Spleen (tissue), 11 donors: ENCODE data around the gene ABHD16B. TPM values are rescaled to one million over a fixed set of nuclear protein-coding genes. Genes with fewer than 3 reads are reported as not detected.

ENCODE experiments used
- DNase-seq: peaks from one replicate; pipeline ENCODE4 v3.0.0-alpha.2; 2020
- H3K27ac ChIP-seq, 8 donors: fragments of 200-600 bp; sonication (generic) in 7 of 8; 1 replicate in 4 of 8; 2 replicates in 4 of 8; pipeline versions ENCODE4 v1.5.0 to v1.8.0; 2016 to 2021; ENCODE audit warnings: inconsistent platforms in 4 of 8, mild to moderate bottlenecking in 4 of 8, moderate library complexity in 1 of 8
- H3K27me3 ChIP-seq, 7 donors: fragments of 200-600 bp; sonication (generic) in 6 of 7; replicated peaks in 1 of 7; 1 replicate in 4 of 7; 2 replicates in 3 of 7; pipeline versions ENCODE4 v1.5.0 to v1.8.0; 2016 to 2021; ENCODE audit warnings: inconsistent platforms in 3 of 7, mild to moderate bottlenecking in 1 of 7
- H3K36me3 ChIP-seq, 6 donors: fragments of 200-600 bp; sonication (generic) in 5 of 6; 1 replicate in 4 of 6; 2 replicates in 2 of 6; pipeline versions ENCODE4 v1.5.0 to v1.8.0; 2016 to 2021; ENCODE audit warnings: inconsistent platforms in 2 of 6
- H3K4me1 ChIP-seq, 6 donors: fragments of 200-600 bp; sonication (generic) in 5 of 6; 1 replicate in 3 of 6; 2 replicates in 3 of 6; pipeline versions ENCODE4 v1.5.0 to v1.8.0; 2016 to 2021; ENCODE audit warnings: inconsistent platforms in 3 of 6
- H3K4me3 ChIP-seq, 8 donors: fragments of 200-600 bp; sonication (generic) in 7 of 8; 1 replicate in 4 of 8; 2 replicates in 4 of 8; pipeline versions ENCODE4 v1.5.0 to v1.8.0; 2016 to 2021; ENCODE audit warnings: inconsistent platforms in 4 of 8, mild to moderate bottlenecking in 4 of 8, moderate library complexity in 2 of 8
- H3K9me3 ChIP-seq, 8 donors: fragments of 200-600 bp; sonication (generic) in 7 of 8; 1 replicate in 4 of 8; 2 replicates in 4 of 8; pipeline versions ENCODE4 v1.5.0 to v1.8.0; 2016 to 2021; ENCODE audit warnings: inconsistent platforms in 4 of 8
- CTCF ChIP-seq, 11 experiments: fragments of 200-600 bp in 7 of 11; fragments of 450-650 bp in 4 of 11; sonication (generic) in 4 of 11; IDR thresholded peaks in 8 of 11; conservative IDR thresholded peaks in 3 of 11; 1 replicate in 7 of 11; 2 replicates in 4 of 11; pipeline versions ENCODE4 v1.4.0 to v1.8.0; 2016 to 2021; ENCODE audit warnings: antibody characterized with exemption in 11 of 11, inconsistent platforms in 4 of 11, mild to moderate bottlenecking in 1 of 11
- POLR2A ChIP-seq, 3 donors: fragments of 450-650 bp; IDR thresholded peaks; one replicate each; pipeline ENCODE4 v1.5.1; 2017; ENCODE audit warnings: antibody characterized with exemption in 3 of 3, mild to moderate bottlenecking in 1 of 3
- POLR2AphosphoS5 ChIP-seq, 3 donors: sonication (generic); formaldehyde crosslinking; IDR thresholded peaks; one replicate each; pipeline ENCODE4 v1.5.1; 2017; ENCODE audit warnings: antibody characterized with exemption in 3 of 3
- WGBS, 5 donors: extraction: QIAGEN DNeasy Blood & Tissue Kit in 3 of 5; methylation state at CpG; one replicate each; pipeline versions ENCODE4 v1.1.5 to v1.1.7; 2013 to 2018; 5-methylcytosine and 5-hydroxymethylcytosine counted together
- intact Hi-C: fragments of 100-400 bp; cut with DNase I; formaldehyde crosslinking; loops from one replicate; pipeline ENCODE4 v1.15.0; 2023; ENCODE audit warnings: low total_unique reads
- polyA plus RNA-seq, 3 donors: library from polyadenylated mRNA; stranded (reverse); fragments of 200-250 nt; gene quantifications; one replicate each; pipeline ENCODE4 v1.2.1, GENCODE V29; 2013
- total RNA-seq, 7 donors: library from RNA; depleted of rRNA in 3 of 7; stranded (reverse); fragments of >200 nt in 3 of 7; fragmentation: NEBNext Ultra II Directional in 4 of 7; extraction: Animal tissue kit (Norgen Biotek cat#: 25700) in 4 of 7; gene quantifications; one replicate each; pipeline versions ENCODE4 v1.1.0 to v1.2.1, GENCODE V29; 2016 to 2021
- donor health status: healthy with polysubstance abuse.
- donor health status: DM: no; HTN: no; CAD: no; lungs with moderate emphysema.
- donor health status: DM: no; HTN: no; CAD: no.
- donor health status: Bipolar disorder and iron deficiency.
- donor health status: healthy.
- donor health status: DM: no; HTN: no; CAD: no.
- donor health status: DM: yes; HTN: yes; CAD: no.

ABHD16B gene
- total and polyA plus RNA-seq, 10 donors: 0.49 to 0.86 (median 0.57) TPM; not detected in 7

GRCh38 chr20:63858393-63859165 is 2.7 kb upstream of the ABHD16B start:
- H3K4me3 ChIP-seq: peak overlapping the region in 3 of 8 donors; percentile 1 to 33 (median 12)
- WGBS, 5 donors: 2 to 11% (median 3%) methylated on average over 9 to 12 of the region's 12 CpGs
- peak overlapping the region; percentile 60 to 99 (median 84) for H3K27ac ChIP-seq
- H3K9me3 ChIP-seq: no peaks in the 10 kb centered on the region
- intact Hi-C loops: no loop called here
- peaks cover 0 to 26% (median 15%) of the 10 kb centered on the region in 6 donors for H3K36me3 ChIP-seq
- H3K27me3 ChIP-seq: peaks cover 0 to 20% (median 11%) of the 10 kb centered on the region in 7 donors
- TF ChIP-seq POLR2AphosphoS5 (IDR thresholded peaks at IDR 0.05) (peak; percentile 62 to 73 (median 63)), CTCF (IDR thresholded peaks at IDR 0.05 in 8 of 11, conservative IDR thresholded peaks at IDR 0.05 in 3 of 11) (peak in 7 of 11 experiments; percentile 22 to 48 (median 29)), POLR2A (IDR thresholded peaks at IDR 0.05) (no peak)
- peaks cover 57 to 100% (median 90%) of the 10 kb centered on the region in 6 donors for H3K4me1 ChIP-seq
- peak; percentile 85 for DNase-seq

- H3K27me3 ChIP-seq: peaks cover 0 to 15% (median 8%) of the 10 kb centered on the region in 7 donors
- H3K9me3 ChIP-seq: no peaks in the 10 kb centered on the region
- intact Hi-C loops: no loop called here
- peaks cover 0 to 26% (median 15%) of the 10 kb centered on the region in 6 donors for H3K36me3 ChIP-seq
- peak overlapping the region; percentile 44 to 99 (median 84) for H3K27ac ChIP-seq
- peaks cover 59 to 100% (median 90%) of the 10 kb centered on the region in 6 donors for H3K4me1 ChIP-seq
- 36 to 51% (median 40%) methylated on average over 5 to 7 of the region's 7 CpGs for WGBS, 5 donors
- no peak for DNase-seq
- TF ChIP-seq CTCF (IDR thresholded peaks at IDR 0.05 in 8 of 11, conservative IDR thresholded peaks at IDR 0.05 in 3 of 11): peak in 1 of 11 experiments; percentile 48
- TF ChIP-seq POLR2AphosphoS5 (IDR thresholded peaks at IDR 0.05): no peak
- H3K4me3 ChIP-seq: no peak overlapping the region
Measured at GRCh38 chr20:63859166-63859699, 2.1 kb upstream of the ABHD16B start.

GRCh38 chr20:63860325-63861051 is 810 bp upstream of the ABHD16B start:
- TF ChIP-seq POLR2A (IDR thresholded peaks at IDR 0.05) (no peak), CTCF (IDR thresholded peaks at IDR 0.05 in 8 of 11, conservative IDR thresholded peaks at IDR 0.05 in 3 of 11) (no peak), POLR2AphosphoS5 (IDR thresholded peaks at IDR 0.05) (peak; percentile 30 to 56 (median 31))
- Histone ChIP-seq H3K36me3 (peaks cover 0 to 26% (median 15%) of the 10 kb centered on the region in 6 donors), H3K27me3 (peaks cover 0 to 2% (median 0%) of the 10 kb centered on the region in 7 donors), H3K4me3 (peak overlapping the region in 1 of 8 donors; percentile 28), H3K27ac (peak overlapping the region in 7 of 8 donors; percentile 64 to 99 (median 84)), H3K9me3 (no peaks in the 10 kb centered on the region), H3K4me1 (peaks cover 49 to 95% (median 81%) of the 10 kb centered on the region in 6 donors)
- DNase-seq: peak; percentile 89
- intact Hi-C loops: loop anchor here (10.0 kb wide), 1 partner anchor 156 kb away; the partner anchor contains the start of genes ARFRP1 and ZGPAT
- WGBS, 5 donors: 49 to 60% (median 58%) methylated on average over 17 of the region's 17 CpGs
